Epithelial cell of proximal tubule (primary cell): Measurements from ENCODE around the gene FAM181A. TPM values are rescaled to one million over a fixed set of nuclear protein-coding genes. Genes with fewer than 3 reads are reported as not detected.

Source experiments
- DNase-seq: peaks from one replicate; pipeline ENCODE4 v3.0.0-alpha.2; 2011; ENCODE audit warnings: low read depth
- H3K4me3 ChIP-seq: 2 replicates; pipeline ENCODE4 v1.5.1; 2011; ENCODE audit warnings: low read depth, mild to moderate bottlenecking, low read length
- CTCF ChIP-seq: conservative IDR thresholded peaks from 2 replicates; pipeline ENCODE4 v1.5.1; 2012; ENCODE audit warnings: low read depth, mild to moderate bottlenecking, low read length
- total RNA-seq: library from RNA; depleted of rRNA; stranded (reverse); fragments of >200 nt; gene quantifications from 2 replicates; pipeline ENCODE4 v1.2.3, GENCODE V29; 2015

Gene FAM181A
- total RNA-seq, 1 donor from 2014 or later = not detected

GRCh38 chr14:93949511-93950075 lies 22.4 kb downstream of the FAM181A start:
- TF ChIP-seq CTCF = no peak
- DNase-seq = no peak
- H3K4me3 ChIP-seq = no peak overlapping the region

GRCh38 chr14:93950948-93951634 lies 23.9 kb downstream of the FAM181A start:
- DNase-seq = no peak
- TF ChIP-seq CTCF = no peak
- no peak overlapping the region for H3K4me3 ChIP-seq

- H3K4me3 ChIP-seq = no peak overlapping the region
- TF ChIP-seq CTCF = no peak
- no peak for DNase-seq
Measured at GRCh38 chr14:93951635-93952540, 24.7 kb downstream of the FAM181A start.

- no peak overlapping the region for H3K4me3 ChIP-seq
- TF ChIP-seq CTCF = no peak
- no peak for DNase-seq
Measured at GRCh38 chr14:93952829-93953228, 25.7 kb downstream of the FAM181A start.

- no peak overlapping the region for H3K4me3 ChIP-seq
- no peak for TF ChIP-seq CTCF
- no peak for DNase-seq
Measured at GRCh38 chr14:93953263-93953662, 26.1 kb downstream of the FAM181A start.

- no peak overlapping the region for H3K4me3 ChIP-seq
- TF ChIP-seq CTCF = no peak
- no peak for DNase-seq
Measured at GRCh38 chr14:93953739-93954515, 26.8 kb downstream of the FAM181A start.
